Natural killer cell (primary cell): ENCODE measurements around the gene FGD2. TPM values are rescaled to one million over a fixed set of nuclear protein-coding genes. Genes with fewer than 3 reads are reported as not detected.

Experiments
- ATAC-seq, 3 donors: fragments of 150-1000 bp in 2 of 3; fragments of 200-7000 bp in 1 of 3; cut with Tn5 transposase; 1 replicate in 1 of 3; 2 replicates in 2 of 3; pipeline ENCODE4 v1.10.0; 2021; ENCODE audit warnings: mild to moderate bottlenecking in 2 of 3, moderate library complexity in 2 of 3
- DNase-seq, 2 donors: peaks; one replicate each; pipeline versions ENCODE4 v3.0.0 to v3.0.0-alpha.2; 2013 to 2021; ENCODE audit warnings: mixed read lengths in 1 of 2
- H3K27ac ChIP-seq: one replicate; pipeline ENCODE4 v1.5.1; 2013; ENCODE audit warnings: mild to moderate bottlenecking, low read length
- H3K27me3 ChIP-seq: one replicate; pipeline ENCODE4 v1.6.1; 2013; ENCODE audit warnings: low read length; ENCODE audit not compliant: control insufficient read depth, insufficient read depth
- H3K36me3 ChIP-seq: one replicate; pipeline ENCODE4 v1.6.1; 2013; ENCODE audit warnings: low read length; ENCODE audit not compliant: control insufficient read depth, insufficient read depth
- H3K4me1 ChIP-seq: one replicate; pipeline ENCODE4 v1.6.1; 2013; ENCODE audit warnings: low read length; ENCODE audit not compliant: control insufficient read depth, insufficient read depth
- H3K4me3 ChIP-seq: one replicate; pipeline ENCODE4 v1.5.1; 2013; ENCODE audit warnings: low read length
- H3K9me3 ChIP-seq: one replicate; pipeline ENCODE4 v1.6.1; 2013; ENCODE audit warnings: low read length; ENCODE audit not compliant: control insufficient read depth, insufficient read depth
- H3K27ac Mint-ChIP-seq, 2 donors: one replicate each; pipeline ENCODE4 v1.8.0; 2022; ENCODE audit warnings: mild to moderate bottlenecking in 2 of 2, mixed read lengths in 2 of 2, moderate library complexity in 1 of 2
- H3K27me3 Mint-ChIP-seq, 2 donors: one replicate each; pipeline ENCODE4 v1.8.0; 2022; ENCODE audit warnings: low read depth in 2 of 2, mixed read lengths in 2 of 2
- H3K36me3 Mint-ChIP-seq: one replicate; pipeline ENCODE4 v1.8.0; 2022; ENCODE audit warnings: mixed read lengths
- H3K4me1 Mint-ChIP-seq, 2 donors: one replicate each; pipeline ENCODE4 v1.8.0; 2022; ENCODE audit warnings: mixed read lengths in 2 of 2
- H3K4me3 Mint-ChIP-seq: one replicate; pipeline ENCODE4 v1.8.0; 2022; ENCODE audit warnings: mild to moderate bottlenecking, moderate library complexity, mixed read lengths
- H3K9me3 Mint-ChIP-seq, 2 donors: one replicate each; pipeline ENCODE4 v1.8.0; 2022; ENCODE audit warnings: mixed read lengths in 2 of 2
- CTCF ChIP-seq: fragments of 200-600 bp; IDR thresholded peaks from one replicate; pipeline ENCODE4 v1.8.0; 2022; ENCODE audit warnings: antibody characterized with exemption
- WGBS: methylation state at CpG from one replicate; pipeline ENCODE4 v1.1.7; 2013; ENCODE audit warnings: missing lambda C conversion rate; ENCODE audit not compliant: insufficient coverage; 5-methylcytosine and 5-hydroxymethylcytosine counted together
- intact Hi-C: fragments of 100-400 bp; cut with micrococcal nuclease; formaldehyde crosslinking; loops from one replicate; pipeline ENCODE4 v1.14.2; 2022
- total RNA-seq, 4 donors: library from RNA; stranded (reverse); fragments of 120-200 nt in 1 of 4; gene quantifications; one replicate each; pipeline versions ENCODE4 v1.2.3 to v1.2.4, GENCODE V29; 2013 to 2022

The FGD2 gene
- total RNA-seq, 3 donors from 2014 or later (not counting 1 experiment from before 2014, with no cell fraction given) = 6.3 to 22.3 (median 14.1) TPM

- H3K27ac Mint-ChIP-seq = peak overlapping the region; percentile 99 to 100
- H3K36me3 Mint-ChIP-seq = no peaks in the 10 kb centered on the region
Observed at GRCh38 chr6:37047689-37048402, 42.4 kb downstream of the FGD2 start.

GRCh38 chr6:37048403-37048850 lies 43.0 kb downstream of the FGD2 start:
- Mint-ChIP-seq H3K27ac (peak overlapping the region; percentile 99 to 100), H3K9me3 (no peaks in the 10 kb centered on the region), H3K4me1 (peaks cover 57 to 58% of the 10 kb centered on the region in 2 donors), H3K27me3 (no peaks in the 10 kb centered on the region), H3K4me3 (peak overlapping the region; percentile 75), H3K36me3 (no peaks in the 10 kb centered on the region)
- intact Hi-C loops = loop anchor here (1.0 kb wide), 1 partner anchor 15 kb away; no protein-coding TSS in a partner anchor
- H3K27me3 ChIP-seq = no peaks in the 10 kb centered on the region
- H3K36me3 ChIP-seq = no peaks in the 10 kb centered on the region
- no peak overlapping the region for H3K4me3 ChIP-seq
- TF ChIP-seq CTCF = no peak
- peak overlapping the region; percentile 99 for H3K27ac ChIP-seq
- WGBS = 56% methylated on average over 3 of the region's 3 CpGs
- H3K4me1 ChIP-seq = peaks cover 67% of the 10 kb centered on the region
- no peak for ATAC-seq
- H3K9me3 ChIP-seq = no peaks in the 10 kb centered on the region
- DNase-seq = no peak

More at GRCh38 chr6:37047689-37048402, 42.4 kb downstream of the FGD2 start:
- WGBS = 60% methylated on average over 7 of the region's 10 CpGs
- H3K9me3 Mint-ChIP-seq = no peaks in the 10 kb centered on the region
- H3K9me3 ChIP-seq = no peaks in the 10 kb centered on the region
- intact Hi-C loops = loop anchor here (1.0 kb wide), 1 partner anchor 15 kb away; no protein-coding TSS in a partner anchor
- H3K36me3 ChIP-seq = no peaks in the 10 kb centered on the region
- no peak for TF ChIP-seq CTCF
- ATAC-seq = no peak
- peak in 1 of 2 donors; percentile 41 for DNase-seq
- H3K4me3 ChIP-seq = no peak overlapping the region
- peak overlapping the region; percentile 99 for H3K27ac ChIP-seq
- H3K4me3 Mint-ChIP-seq = peak overlapping the region; percentile 31
- H3K4me1 ChIP-seq = peaks cover 67% of the 10 kb centered on the region
- peaks cover 57 to 58% of the 10 kb centered on the region in 2 donors for H3K4me1 Mint-ChIP-seq
- no peaks in the 10 kb centered on the region for H3K27me3 Mint-ChIP-seq
- no peaks in the 10 kb centered on the region for H3K27me3 ChIP-seq

- Histone ChIP-seq H3K27me3 (no peaks in the 10 kb centered on the region), H3K27ac (peak overlapping the region; percentile 99), H3K9me3 (no peaks in the 10 kb centered on the region), H3K36me3 (no peaks in the 10 kb centered on the region), H3K4me1 (peaks cover 67% of the 10 kb centered on the region), H3K4me3 (peak overlapping the region; percentile 18)
- no peaks in the 10 kb centered on the region for H3K36me3 Mint-ChIP-seq
- 30% methylated on average over 19 of the region's 19 CpGs for WGBS
- intact Hi-C loops = loop anchor here (1.0 kb wide), 1 partner anchor 16 kb away; no protein-coding TSS in a partner anchor
- H3K4me1 Mint-ChIP-seq = peaks cover 57 to 60% of the 10 kb centered on the region in 2 donors
- peak overlapping the region; percentile 75 for H3K4me3 Mint-ChIP-seq
- peak overlapping the region; percentile 99 to 100 for H3K27ac Mint-ChIP-seq
- ATAC-seq (peak; percentile 71 to 83 (median 77)), DNase-seq (peak; percentile 70 to 91)
- H3K9me3 Mint-ChIP-seq = no peaks in the 10 kb centered on the region
- H3K27me3 Mint-ChIP-seq = no peaks in the 10 kb centered on the region
- TF ChIP-seq CTCF = no peak
Observed at GRCh38 chr6:37048851-37049757, 43.6 kb downstream of the FGD2 start.
